SK-MEL-5 (cell line): ENCODE results near the gene INSC. TPM values are rescaled to one million over a fixed set of nuclear protein-coding genes. Genes with fewer than 3 reads are reported as not detected.
A peak's percentile ranks its signal among the peaks of the same experiment; 100 is the strongest.

Experiments
- DNase-seq: peaks from one replicate; pipeline ENCODE4 v3.0.0-alpha.2; 2016; ENCODE audit warnings: low read depth, low spot score
- in situ Hi-C: cut with HindIII; loops from 2 replicates; pipeline ENCODE4 v1.10.0; 2016; ENCODE audit warnings: low sequenced_read_pairs, high pct_unique_total_duplicates, low pct_unique_long_range_greater_than_20kb
- total RNA-seq: library from RNA; depleted of rRNA; stranded (reverse); fragments of >200 nt; shearing (Covaris generic); gene quantifications from 2 replicates; pipeline ENCODE4 v1.2.3, GENCODE V29; 2014

INSC gene
- total RNA-seq, 1 experiment from 2014 or later, result 0.87 TPM

- no peak for DNase-seq
- in situ Hi-C loops, result no loop called here
These were observed 48.4 kb downstream of the INSC start for GRCh38 chr11:15163136-15163535.

GRCh38 chr11:15166204-15166603 lies 51.5 kb downstream of the INSC start:
- in situ Hi-C loops, result no loop called here
- no peak for DNase-seq

DNA sequence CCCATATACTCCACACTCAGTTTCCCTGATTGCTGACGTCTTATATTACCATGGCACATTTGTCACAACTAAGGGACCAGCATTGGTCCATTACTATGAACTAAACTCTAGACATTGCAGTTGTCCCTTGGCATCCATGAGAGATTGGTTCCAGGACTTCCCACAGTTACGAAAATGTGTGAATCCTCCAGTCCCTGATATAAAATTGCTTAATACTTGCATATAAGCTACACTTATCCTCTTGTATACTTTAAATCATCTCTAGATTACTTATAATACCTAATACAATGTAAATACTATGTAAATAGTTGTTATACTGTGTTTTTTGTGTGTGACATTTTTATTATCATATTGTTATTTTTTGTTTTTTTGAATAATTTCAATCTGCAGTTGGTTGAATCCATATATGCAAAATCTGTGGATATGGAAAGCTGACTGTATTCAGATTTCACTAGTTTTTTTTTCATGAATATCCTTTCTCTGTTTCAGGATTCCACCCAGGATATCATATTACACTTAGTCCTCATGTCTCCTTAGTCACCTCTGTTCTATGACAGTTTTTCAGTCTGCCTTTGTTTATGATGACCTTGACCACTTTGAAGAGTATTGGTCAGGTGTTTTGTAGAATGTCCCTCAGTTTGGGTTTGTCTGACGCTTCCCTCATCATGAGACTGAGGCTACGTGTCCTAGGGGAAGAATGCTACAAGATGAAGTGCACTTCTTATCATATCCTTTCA lies 55.3 kb downstream of the INSC start:
- peak; percentile 4 for DNase-seq
- in situ Hi-C loops, result no loop called here

GRCh38 chr11:15170698-15171097 lies 56.0 kb downstream of the INSC start:
- in situ Hi-C loops, result no loop called here
- no peak for DNase-seq

DNA sequence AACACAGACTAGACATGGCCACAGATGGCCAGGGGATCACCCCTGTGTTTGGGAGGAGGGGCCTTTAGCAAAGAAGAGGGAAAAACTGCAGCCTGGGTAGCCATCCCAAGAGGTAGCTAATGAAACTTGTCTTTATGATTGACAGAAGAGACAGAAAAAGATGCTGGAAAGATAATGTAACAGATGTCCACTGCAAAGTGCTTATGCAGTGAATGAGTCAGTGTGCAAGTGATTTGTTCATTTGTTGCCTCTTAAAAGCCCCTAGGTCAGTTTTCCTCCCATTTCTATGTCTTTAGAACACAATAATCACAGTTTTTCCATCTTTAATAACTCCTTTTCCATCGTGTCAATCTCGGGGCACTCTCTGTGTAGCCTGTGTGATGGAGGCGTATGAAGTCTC lies 57.2 kb downstream of the INSC start:
- no peak for DNase-seq
- in situ Hi-C loops, result no loop called here

GRCh38 chr11:15175831-15176230 lies 61.1 kb downstream of the INSC start:
- no peak for DNase-seq
- in situ Hi-C loops, result no loop called here

DNA sequence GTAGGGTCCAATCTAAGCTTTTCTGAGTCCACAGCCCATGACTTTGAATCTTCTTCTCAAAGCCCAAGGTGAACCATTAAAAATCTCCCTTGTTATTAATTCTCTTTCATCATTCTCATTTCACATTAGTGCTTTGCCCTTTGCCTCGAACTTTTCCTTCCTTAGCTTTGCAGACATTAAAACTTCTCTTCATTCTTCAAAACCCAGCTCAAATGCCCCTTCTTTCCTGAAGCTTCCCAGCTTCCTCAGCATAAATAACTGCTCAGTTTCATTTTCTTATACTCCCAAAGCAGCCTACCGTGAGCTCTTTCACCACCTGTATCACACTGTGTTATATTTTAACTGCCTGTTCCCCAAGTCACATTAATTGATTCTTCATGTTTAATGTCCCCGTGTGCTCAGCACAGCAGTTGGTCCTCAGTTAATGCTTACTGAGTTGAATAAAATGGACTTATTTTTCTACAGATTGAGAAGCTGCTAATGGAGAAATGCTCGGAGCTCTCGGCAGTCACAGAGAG lies 62.0 kb downstream of the INSC start:
- in situ Hi-C loops, result no loop called here
- DNase-seq, result no peak

- DNase-seq, result no peak
These were observed 62.8 kb downstream of the INSC start for GRCh38 chr11:15177491-15177890.

GRCh38 chr11:15178214-15178613 lies 63.5 kb downstream of the INSC start:
- DNase-seq, result no peak
- in situ Hi-C loops, result no loop called here

More at GRCh38 chr11:15177491-15177890, 62.8 kb downstream of the INSC start:
- in situ Hi-C loops, result no loop called here

GRCh38 chr11:15179167-15179566 lies 64.4 kb downstream of the INSC start:
- in situ Hi-C loops, result no loop called here
- DNase-seq, result no peak

DNA sequence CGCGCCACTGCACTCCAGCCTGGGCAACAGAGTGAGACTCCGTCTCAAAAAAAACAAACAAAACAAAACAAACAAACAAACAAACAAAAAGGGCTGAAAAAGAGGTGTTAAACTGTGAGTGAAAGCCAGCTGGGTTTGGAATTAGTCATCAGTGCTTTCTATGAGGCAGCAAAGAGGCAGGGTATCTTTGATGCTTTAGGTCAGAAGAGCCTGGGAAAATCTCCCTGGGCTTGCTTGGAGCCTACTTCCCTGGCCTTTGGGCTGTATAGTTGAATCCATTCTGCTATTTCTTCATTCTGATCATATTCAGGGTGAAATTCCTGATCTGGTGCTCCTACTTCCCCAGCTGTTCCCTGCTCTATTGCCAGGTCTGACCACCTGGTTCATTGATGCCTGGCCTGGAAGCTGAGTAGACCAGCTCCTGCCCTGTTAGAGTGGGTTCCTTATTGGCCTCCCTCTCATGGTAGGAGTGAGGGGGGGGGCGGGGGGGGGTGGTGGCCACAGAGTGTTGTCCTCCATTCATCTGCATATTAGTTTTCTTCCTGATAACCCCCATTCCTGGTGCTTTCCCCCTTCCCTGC lies 65.6 kb downstream of the INSC start:
- no peak for DNase-seq
- in situ Hi-C loops, result no loop called here

DNA sequence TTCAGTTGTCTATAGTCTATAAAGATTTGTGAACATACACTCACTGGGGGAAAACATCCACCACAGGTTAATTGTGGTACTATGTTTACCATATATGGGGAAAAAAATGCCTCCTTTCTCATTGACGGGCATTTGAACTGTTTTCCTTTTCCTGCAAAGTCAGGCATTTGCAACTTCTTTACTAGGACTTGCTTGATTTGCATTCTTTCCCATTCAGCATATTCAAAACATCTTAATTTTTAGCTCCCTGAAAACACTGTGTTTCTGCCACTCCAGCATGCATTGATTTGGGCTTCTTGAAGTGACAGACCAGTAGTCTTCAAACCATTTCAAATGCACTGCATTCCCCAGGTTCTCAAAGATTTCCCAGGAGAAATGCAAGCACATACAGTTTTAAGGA lies 67.6 kb downstream of the INSC start:
- no peak for DNase-seq
- in situ Hi-C loops, result no loop called here

- in situ Hi-C loops, result no loop called here
These were observed 70.3 kb downstream of the INSC start for GRCh38 chr11:15185021-15185420.

GRCh38 chr11:15186146-15186545 lies 71.4 kb downstream of the INSC start:
- no peak for DNase-seq
- in situ Hi-C loops, result no loop called here

More at GRCh38 chr11:15185021-15185420, 70.3 kb downstream of the INSC start:
- no peak for DNase-seq

- DNase-seq, result no peak
- in situ Hi-C loops, result no loop called here
These were observed 74.5 kb downstream of the INSC start for GRCh38 chr11:15189189-15189588.

DNA sequence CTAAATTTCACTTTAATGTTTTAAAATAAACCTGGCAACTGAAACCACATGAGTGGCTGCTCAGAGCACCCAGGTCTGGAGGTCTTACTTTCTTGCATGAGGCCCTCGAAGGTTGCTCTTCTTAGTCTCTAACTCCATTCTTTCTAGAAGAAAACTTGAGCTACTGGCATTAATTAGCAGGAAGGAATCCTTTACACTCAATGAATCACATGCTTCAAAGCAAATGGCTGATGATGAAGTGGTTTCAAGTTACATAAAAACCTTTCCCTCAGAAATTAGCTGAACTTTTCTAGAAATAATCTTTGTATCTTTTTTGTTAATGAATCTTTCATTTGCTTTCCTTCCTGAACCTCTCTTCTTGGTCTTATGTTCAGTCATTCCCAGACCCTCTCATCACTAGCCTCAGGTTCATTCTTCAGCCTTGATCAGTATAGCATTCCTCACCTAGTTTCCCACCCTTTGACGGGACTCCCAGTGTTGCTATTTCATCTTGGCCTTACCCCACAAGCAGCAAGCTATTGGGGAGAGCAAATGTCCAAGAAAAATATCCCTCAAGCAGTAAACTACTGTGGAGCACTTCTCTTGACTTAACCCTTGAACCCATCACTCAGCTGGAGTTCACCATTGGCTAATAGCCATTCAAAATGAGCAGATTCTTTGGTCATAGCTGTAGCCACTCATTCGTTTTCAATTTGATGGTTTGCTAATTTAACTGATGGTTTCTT lies 75.1 kb downstream of the INSC start:
- no peak for DNase-seq
- in situ Hi-C loops, result no loop called here

DNA sequence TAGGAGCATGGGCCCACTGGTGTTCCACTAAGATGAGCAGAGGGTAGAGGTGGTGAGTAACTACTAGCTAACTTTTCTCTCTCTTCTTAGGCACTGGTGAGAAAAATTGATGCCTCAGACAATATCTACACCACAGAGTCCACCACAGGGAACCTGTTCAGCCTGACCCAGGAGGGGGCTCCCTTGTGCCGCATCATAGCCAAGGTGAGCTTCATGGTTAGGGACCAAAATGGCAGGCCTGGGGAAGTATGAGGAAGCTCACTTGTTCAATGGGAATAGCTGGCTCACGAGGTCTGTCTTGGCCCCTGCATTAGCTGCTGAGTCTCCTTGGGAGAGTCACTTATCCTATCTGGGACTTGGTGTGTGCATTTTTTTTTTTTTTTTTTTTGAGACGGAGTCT lies 75.9 kb downstream of the INSC start:
- DNase-seq, result no peak
- in situ Hi-C loops, result no loop called here

GRCh38 chr11:15192005-15192556 lies 77.4 kb downstream of the INSC start:
- no peak for DNase-seq
- in situ Hi-C loops, result no loop called here
